A673 (cell line): ENCODE data around the gene SRRM4. TPM values are rescaled to one million over a fixed set of nuclear protein-coding genes. Genes with fewer than 3 reads are reported as not detected.

Experiments
- BruUV-seq: library from RNA; stranded (reverse); fragments of 400-500 nt; replicated peaks from 2 replicates; lab custom pipeline; 2021; lab: Mats Ljungman, UMichigan
- CTCF ChIA-PET: fragments of 300-600 bp; sonication (Branson Sonifier 250); formaldehyde crosslinking; loops from one replicate; lab custom pipeline; 2022; ENCODE audit warnings: antibody characterized with exemption; lab: Charles Lee
- POLR2A ChIA-PET: fragments of 300-600 bp; sonication (Branson Sonifier 250); formaldehyde crosslinking; loops from one replicate; lab custom pipeline; 2022; ENCODE audit warnings: antibody characterized with exemption; ENCODE audit not compliant: low non-redundant PET; lab: Charles Lee
- DNase-seq: peaks from one replicate; pipeline ENCODE4 v3.0.0-alpha.2; 2015; ENCODE audit warnings: low spot score
- H3K27ac ChIP-seq: fragments of 200-600 bp; sonication (generic); 2 replicates; pipeline ENCODE4 v1.5.1; 2016; ENCODE audit warnings: mixed run types, low read depth, mild to moderate bottlenecking, mixed read lengths, antibody characterized with exemption, low read length; ENCODE audit not compliant: poor library complexity, severe bottlenecking
- H3K27me3 ChIP-seq: fragments of 200-600 bp; sonication (generic); replicated peaks from 2 replicates; pipeline ENCODE4 v1.6.1; 2017; ENCODE audit warnings: mixed run types, low read depth, mild to moderate bottlenecking, mixed read lengths, antibody characterized with exemption, low read length; ENCODE audit not compliant: insufficient read depth, poor library complexity
- H3K36me3 ChIP-seq: fragments of 200-600 bp; sonication (generic); 2 replicates; pipeline ENCODE4 v1.6.1; 2016; ENCODE audit warnings: mixed run types, mild to moderate bottlenecking, mixed read lengths, antibody characterized with exemption, low read length; ENCODE audit not compliant: insufficient read depth, poor library complexity, severe bottlenecking
- H3K4me1 ChIP-seq: fragments of 200-600 bp; sonication (generic); 2 replicates; pipeline ENCODE4 v1.6.1; 2017; ENCODE audit warnings: mixed run types, mild to moderate bottlenecking, mixed read lengths, antibody characterized with exemption, low read length; ENCODE audit not compliant: insufficient read depth, poor library complexity, severe bottlenecking
- H3K4me3 ChIP-seq: fragments of 200-600 bp; sonication (generic); 2 replicates; pipeline ENCODE4 v1.5.1; 2016; ENCODE audit warnings: low read depth, mixed run types, mild to moderate bottlenecking, mixed read lengths, low read length; ENCODE audit not compliant: poor library complexity, severe bottlenecking
- H3K9me3 ChIP-seq: fragments of 200-600 bp; sonication (generic); 2 replicates; pipeline ENCODE4 v1.6.1; 2016; ENCODE audit warnings: mixed run types, low read depth, mild to moderate bottlenecking, mixed read lengths, antibody characterized with exemption, low read length; ENCODE audit not compliant: poor library complexity, severe bottlenecking
- EZH2 ChIP-seq: fragments of 200-600 bp; sonication (generic); IDR thresholded peaks from 2 replicates; pipeline ENCODE4 v1.6.1; 2017; ENCODE audit warnings: borderline replicate concordance, low read depth, mild to moderate bottlenecking, mixed read lengths, antibody characterized with exemption, low read length; ENCODE audit not compliant: poor library complexity, severe bottlenecking
- intact Hi-C: fragments of 100-400 bp; cut with micrococcal nuclease; formaldehyde crosslinking; loops from one replicate; pipeline ENCODE4 v1.10.0; 2022; ENCODE audit not compliant: unreplicated experiment
- total RNA-seq: library from RNA; stranded (reverse); gene quantifications from 2 replicates; pipeline ENCODE4 v1.2.3, GENCODE V29; 2021
- TF ChIP-seq, protein P1 (sequence below): fragments of 300-800, 200-600 bp; sonication (generic); conservative IDR thresholded peaks from 2 replicates; pipeline ENCODE4 v1.5.1; 2017; ENCODE audit warnings: low read depth, mild to moderate bottlenecking, antibody characterized with exemption, low read length, moderate library complexity, mixed read lengths

The SRRM4 gene
- total RNA-seq, 1 experiment from 2014 or later, result not detected

DNA sequence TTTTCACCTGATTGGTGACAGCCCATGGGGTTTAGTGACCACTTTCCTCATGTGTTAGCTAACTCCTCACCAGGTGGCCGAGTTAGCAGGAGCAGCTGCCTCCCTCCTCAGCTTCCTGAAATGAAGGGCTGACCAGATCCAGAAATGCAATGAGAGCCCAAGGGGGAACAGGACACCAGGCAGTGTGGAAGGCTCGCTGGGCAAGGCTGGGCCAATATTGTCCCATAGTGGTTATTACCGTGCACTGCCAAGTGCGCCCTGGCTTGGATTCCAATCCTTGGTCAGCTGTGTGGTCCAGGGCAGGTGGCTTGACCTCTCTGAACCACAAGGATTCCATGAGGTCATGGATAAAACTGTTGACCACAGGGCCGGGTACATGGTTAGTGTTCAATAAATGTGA, 193.7 kb downstream of the SRRM4 start:
- Histone ChIP-seq H3K36me3 (no peaks in the 10 kb centered on the region), H3K4me1 (no peaks in the 10 kb centered on the region), H3K4me3 (no peak overlapping the region), H3K27me3 (peaks cover 96% of the 10 kb centered on the region), H3K9me3 (no peaks in the 10 kb centered on the region), H3K27ac (no peak overlapping the region)
- intact Hi-C loops, result no loop called here
- TF ChIP-seq, protein P1, sequence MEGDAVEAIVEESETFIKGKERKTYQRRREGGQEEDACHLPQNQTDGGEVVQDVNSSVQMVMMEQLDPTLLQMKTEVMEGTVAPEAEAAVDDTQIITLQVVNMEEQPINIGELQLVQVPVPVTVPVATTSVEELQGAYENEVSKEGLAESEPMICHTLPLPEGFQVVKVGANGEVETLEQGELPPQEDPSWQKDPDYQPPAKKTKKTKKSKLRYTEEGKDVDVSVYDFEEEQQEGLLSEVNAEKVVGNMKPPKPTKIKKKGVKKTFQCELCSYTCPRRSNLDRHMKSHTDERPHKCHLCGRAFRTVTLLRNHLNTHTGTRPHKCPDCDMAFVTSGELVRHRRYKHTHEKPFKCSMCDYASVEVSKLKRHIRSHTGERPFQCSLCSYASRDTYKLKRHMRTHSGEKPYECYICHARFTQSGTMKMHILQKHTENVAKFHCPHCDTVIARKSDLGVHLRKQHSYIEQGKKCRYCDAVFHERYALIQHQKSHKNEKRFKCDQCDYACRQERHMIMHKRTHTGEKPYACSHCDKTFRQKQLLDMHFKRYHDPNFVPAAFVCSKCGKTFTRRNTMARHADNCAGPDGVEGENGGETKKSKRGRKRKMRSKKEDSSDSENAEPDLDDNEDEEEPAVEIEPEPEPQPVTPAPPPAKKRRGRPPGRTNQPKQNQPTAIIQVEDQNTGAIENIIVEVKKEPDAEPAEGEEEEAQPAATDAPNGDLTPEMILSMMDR, result no peak
- no peak for TF ChIP-seq EZH2
- ChIA-PET CTCF (no interaction called here), POLR2A (no interaction called here)
- DNase-seq, result no peak
- BruUV-seq, result no TSS peak

DNA sequence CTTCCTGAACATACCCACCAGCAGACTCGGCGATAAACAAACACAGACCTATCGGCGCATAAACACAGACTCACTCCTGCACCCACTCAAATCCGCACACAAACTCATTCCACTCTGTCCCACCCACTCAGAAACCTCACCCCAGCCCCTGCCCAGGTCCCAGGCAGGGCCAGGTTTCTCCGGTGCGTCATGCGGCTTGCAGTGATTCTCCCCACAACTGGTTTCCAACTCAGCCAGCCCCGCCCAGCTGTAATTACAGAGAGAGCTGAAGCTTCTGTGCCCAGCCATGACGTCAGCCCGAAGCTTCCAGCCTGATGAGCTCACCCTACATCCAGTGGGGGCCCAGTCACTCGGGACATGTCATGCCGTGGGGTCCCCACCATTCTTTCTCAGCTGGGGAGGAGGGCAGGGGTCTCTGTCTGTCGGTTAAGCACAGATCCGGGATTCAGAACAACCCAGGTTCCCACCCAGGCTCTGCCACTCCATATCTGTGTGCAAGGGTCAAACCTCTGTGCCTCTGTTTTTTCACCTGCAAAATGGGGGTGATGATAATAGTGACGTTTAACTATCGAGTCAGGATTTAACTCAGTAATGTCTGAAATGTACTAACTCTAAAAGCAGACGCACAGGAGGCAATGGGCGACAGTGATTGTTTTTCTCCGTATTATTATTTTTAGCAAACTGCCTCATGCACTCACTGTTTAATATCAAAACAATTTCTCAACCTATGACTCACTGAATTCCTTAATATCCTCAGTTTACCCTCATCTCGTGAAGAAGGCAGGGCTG, 195.1 kb downstream of the SRRM4 start:
- TF ChIP-seq EZH2, result no peak
- TF ChIP-seq, protein P1, result no peak
- DNase-seq, result peak; percentile 68
- no peaks in the 10 kb centered on the region for H3K36me3 ChIP-seq
- peak overlapping the region; percentile 27 for H3K4me3 ChIP-seq
- H3K27me3 ChIP-seq, result peaks cover 86% of the 10 kb centered on the region
- ChIA-PET CTCF (no interaction called here), POLR2A (interaction anchor here (0.6 kb wide), 1 partner anchor 8 kb away, joined by 3 read pairs; no protein-coding TSS in a partner anchor)
- no peaks in the 10 kb centered on the region for H3K9me3 ChIP-seq
- no peak overlapping the region for H3K27ac ChIP-seq
- intact Hi-C loops, result no loop called here
- H3K4me1 ChIP-seq, result no peaks in the 10 kb centered on the region
- no TSS peak for BruUV-seq

DNA sequence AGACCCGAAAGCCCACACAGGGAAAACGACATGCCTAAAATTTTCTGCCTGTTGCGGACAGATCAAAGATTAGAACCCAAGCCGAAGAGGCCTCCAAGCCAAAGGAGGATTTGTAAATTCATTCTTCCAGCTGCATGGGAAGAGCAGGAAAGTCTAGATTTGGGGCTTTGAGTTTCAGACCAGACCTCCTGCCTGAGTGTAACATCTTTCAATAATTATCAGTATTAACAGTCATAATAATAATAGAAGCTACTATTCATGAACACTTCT, 195.7 kb downstream of the SRRM4 start:
- intact Hi-C loops, result no loop called here
- H3K27ac ChIP-seq, result no peak overlapping the region
- POLR2A ChIA-PET, result no interaction called here
- BruUV-seq, result no TSS peak
- H3K9me3 ChIP-seq, result no peaks in the 10 kb centered on the region
- peaks cover 81% of the 10 kb centered on the region for H3K27me3 ChIP-seq
- no peaks in the 10 kb centered on the region for H3K4me1 ChIP-seq
- no peak for DNase-seq
- CTCF ChIA-PET, result no interaction called here
- TF ChIP-seq, protein P1, result no peak
- TF ChIP-seq EZH2, result no peak
- no peaks in the 10 kb centered on the region for H3K36me3 ChIP-seq
- no peak overlapping the region for H3K4me3 ChIP-seq
